Lung (tissue), 12 donors: ENCODE results near the gene TSPAN14. TPM values are rescaled to one million over a fixed set of nuclear protein-coding genes. Genes with fewer than 3 reads are reported as not detected.

Experiments
- ATAC-seq: fragments of 200-7000 bp; cut with Tn5 transposase; one replicate; pipeline ENCODE4 v1.9.1; 2020; ENCODE audit warnings: moderate number of reproducible peaks; ENCODE audit not compliant: insufficient read depth, low FRiP score
- DNase-seq, 3 donors: peaks; one replicate each; pipeline ENCODE4 v3.0.0-alpha.2; 2013 to 2017
- H3K27ac ChIP-seq, 2 donors: one replicate each; pipeline ENCODE4 v1.5.1; 2013; ENCODE audit warnings: mild to moderate bottlenecking in 2 of 2, moderate library complexity in 2 of 2, control low read depth in 1 of 2, inconsistent platforms in 1 of 2, low read depth in 1 of 2, low read length in 1 of 2
- H3K27me3 ChIP-seq, 3 donors: one replicate each; pipeline ENCODE4 v1.5.1; 2013; ENCODE audit warnings: low read length in 2 of 3; ENCODE audit not compliant: control insufficient read depth in 3 of 3, insufficient read depth in 3 of 3
- H3K36me3 ChIP-seq, 4 donors: one replicate each; pipeline ENCODE4 v1.5.1; 2013; ENCODE audit warnings: low read length in 4 of 4, mild to moderate bottlenecking in 1 of 4, moderate library complexity in 1 of 4; ENCODE audit not compliant: control insufficient read depth in 4 of 4, insufficient read depth in 4 of 4
- H3K4me1 ChIP-seq, 5 donors: one replicate each; pipeline ENCODE4 v1.5.1; 2013; ENCODE audit warnings: low read length in 5 of 5, mild to moderate bottlenecking in 2 of 5, moderate library complexity in 1 of 5; ENCODE audit not compliant: control insufficient read depth in 5 of 5, insufficient read depth in 5 of 5
- H3K4me3 ChIP-seq: one replicate; pipeline ENCODE4 v1.5.1; 2013; ENCODE audit warnings: mild to moderate bottlenecking, control low read depth, moderate library complexity
- H3K9ac ChIP-seq, 2 donors: one replicate each; pipeline ENCODE4 v1.5.1; 2013; ENCODE audit warnings: low read length in 2 of 2, control low read depth in 1 of 2; ENCODE audit not compliant: insufficient read depth in 1 of 2
- H3K9me3 ChIP-seq, 4 donors: one replicate each; pipeline ENCODE4 v1.5.1; 2013; ENCODE audit warnings: low read length in 3 of 4, mild to moderate bottlenecking in 1 of 4, moderate library complexity in 1 of 4; ENCODE audit not compliant: control insufficient read depth in 4 of 4, insufficient read depth in 3 of 4
- CTCF ChIP-seq: IDR thresholded peaks from 2 replicates; pipeline ENCODE4 v1.5.1; 2012; ENCODE audit warnings: mild to moderate bottlenecking; ENCODE audit errors: control extremely low read depth, extremely low read depth
- WGBS, 2 donors: extraction: QIAGEN DNeasy Blood & Tissue Kit; methylation state at CpG; one replicate each; pipeline ENCODE4 v1.1.7; 2013; 5-methylcytosine and 5-hydroxymethylcytosine counted together
- polyA plus RNA-seq, 2 donors: library from polyadenylated mRNA; stranded (reverse); fragments of 200-250 nt; gene quantifications; one replicate each; pipeline ENCODE4 v1.2.1, GENCODE V29; 2013
- total RNA-seq, 2 donors: library from RNA; depleted of rRNA in 1 of 2; stranded (reverse); fragments of >200 nt in 1 of 2; gene quantifications; one replicate each; pipeline ENCODE4 v1.2.1, GENCODE V29; 2014 to 2021
- donor health status: control.
- donor health status: control.
- donor health status: Bipolar disorder and iron deficiency.
- donor health status: healthy.
- donor health status: DM: yes; HTN: yes; CAD: no.

Gene TSPAN14
- total and polyA plus RNA-seq, 4 donors: 40.9 to 187 (median 116) TPM

- no peak for ATAC-seq
- Histone ChIP-seq H3K9me3 (no peaks in the 10 kb centered on the region), H3K27me3 (no peaks in the 10 kb centered on the region), H3K4me3 (peak overlapping the region; percentile 81), H3K27ac (peak overlapping the region; percentile 69 to 93), H3K36me3 (no peaks in the 10 kb centered on the region), H3K4me1 (peaks cover 17 to 59% (median 28%) of the 10 kb centered on the region in 5 donors), H3K9ac (peak overlapping the region in 1 of 2 donors; percentile 9)
- WGBS, 2 donors: 42 to 52% methylated on average over 12 of the region's 12 CpGs
- TF ChIP-seq CTCF: no peak
- DNase-seq: no peak
Observed at GRCh38 chr10:80409121-80409520, 45.0 kb upstream of the TSPAN14 start.

GRCh38 chr10:80410122-80410521 is 44.0 kb upstream of the TSPAN14 start:
- ATAC-seq: no peak
- WGBS, 2 donors: 67 to 74% methylated on average over 2 of the region's 2 CpGs
- H3K4me3 ChIP-seq: no peak overlapping the region
- no peaks in the 10 kb centered on the region for H3K36me3 ChIP-seq
- no peak for DNase-seq
- peak overlapping the region in 1 of 2 donors; percentile 6 for H3K27ac ChIP-seq
- no peak for TF ChIP-seq CTCF
- no peaks in the 10 kb centered on the region for H3K27me3 ChIP-seq
- H3K9ac ChIP-seq: no peak overlapping the region
- H3K4me1 ChIP-seq: peaks cover 20 to 69% (median 36%) of the 10 kb centered on the region in 5 donors
- H3K9me3 ChIP-seq: no peaks in the 10 kb centered on the region

GRCh38 chr10:80410578-80411145 is 43.4 kb upstream of the TSPAN14 start:
- no peak for TF ChIP-seq CTCF
- H3K36me3 ChIP-seq: no peaks in the 10 kb centered on the region
- no peaks in the 10 kb centered on the region for H3K9me3 ChIP-seq
- H3K4me1 ChIP-seq: peaks cover 20 to 75% (median 42%) of the 10 kb centered on the region in 5 donors
- no peak overlapping the region for H3K27ac ChIP-seq
- no peaks in the 10 kb centered on the region for H3K27me3 ChIP-seq
- H3K9ac ChIP-seq: no peak overlapping the region
- DNase-seq: peak in 2 of 3 donors; percentile 45 to 51
- H3K4me3 ChIP-seq: no peak overlapping the region
- 87% methylated on average over 5 of the region's 5 CpGs for WGBS, 2 donors
- no peak for ATAC-seq

DNA sequence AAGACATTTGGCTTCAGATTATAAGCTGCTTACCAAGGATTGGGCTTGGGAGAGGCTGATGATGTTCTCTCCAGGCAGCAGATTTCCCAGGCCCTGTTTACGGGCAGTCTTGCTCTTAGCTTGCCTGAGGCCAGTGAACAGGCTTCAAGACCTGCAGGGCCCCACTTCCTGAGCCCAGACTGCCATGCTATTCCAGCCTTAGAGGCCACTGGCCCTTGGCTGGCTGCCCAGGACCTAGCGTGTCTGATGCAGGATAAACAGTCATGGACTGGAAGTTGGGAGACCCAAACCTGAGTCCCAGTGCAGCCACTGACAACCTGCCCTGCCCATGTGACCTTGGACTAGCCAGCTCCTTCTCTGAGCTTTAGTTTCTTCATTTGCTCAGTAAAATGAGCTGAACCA is 42.8 kb upstream of the TSPAN14 start:
- no peaks in the 10 kb centered on the region for H3K36me3 ChIP-seq
- no peak overlapping the region for H3K27ac ChIP-seq
- no peak for DNase-seq
- H3K4me3 ChIP-seq: no peak overlapping the region
- no peak for ATAC-seq
- 71 to 85% methylated on average over 2 of the region's 2 CpGs for WGBS, 2 donors
- no peaks in the 10 kb centered on the region for H3K9me3 ChIP-seq
- peaks cover 20 to 81% (median 48%) of the 10 kb centered on the region in 5 donors for H3K4me1 ChIP-seq
- H3K9ac ChIP-seq: no peak overlapping the region
- no peaks in the 10 kb centered on the region for H3K27me3 ChIP-seq
- TF ChIP-seq CTCF: no peak
